T-helper 9 cell (primary cell): ENCODE measurements around the gene PLEKHN1.
"Not testable (repeated sequence)": the region's sequence is repeated elsewhere in the genome, so short reads cannot be mapped to it uniquely, and the experiment has no call there.

ENCODE experiments used
- DNase-seq: peaks from one replicate; pipeline ENCODE4 v3.0.0-alpha.2; 2020

The PLEKHN1 gene

GRCh38 chr1:995665-996633 lies 29.7 kb downstream of the PLEKHN1 start:
- DNase-seq = no peak

GRCh38 chr1:996851-997712 lies 30.8 kb downstream of the PLEKHN1 start:
- no peak for DNase-seq

GRCh38 chr1:997713-997992 lies 31.4 kb downstream of the PLEKHN1 start:
- no peak for DNase-seq

- DNase-seq = no peak
Observed at GRCh38 chr1:997993-998744, 31.9 kb downstream of the PLEKHN1 start.

GRCh38 chr1:998745-998994 lies 32.4 kb downstream of the PLEKHN1 start:
- DNase-seq = no peak

- DNase-seq = no peak
Observed at GRCh38 chr1:998995-999724, 32.9 kb downstream of the PLEKHN1 start.

GRCh38 chr1:999725-1000356 lies 33.6 kb downstream of the PLEKHN1 start, which contains the start of gene HES4:
HES4 (minus strand) TSS chr1:1000097; CDS start chr1:999973, 124 bp downstream.
- peak; percentile 48 for DNase-seq

- DNase-seq = peak; percentile 68
Observed at GRCh38 chr1:1000357-1001056, 34.2 kb downstream of the PLEKHN1 start.

- no peak for DNase-seq
Observed at GRCh38 chr1:1001057-1001783, 34.9 kb downstream of the PLEKHN1 start.

- DNase-seq = no peak
Observed at GRCh38 chr1:1003618-1004419, 37.5 kb downstream of the PLEKHN1 start.

GRCh38 chr1:1004420-1004779 lies 38.1 kb downstream of the PLEKHN1 start:
- no peak for DNase-seq

GRCh38 chr1:1004780-1005697 lies 38.8 kb downstream of the PLEKHN1 start:
- no peak for DNase-seq

- DNase-seq = no peak
Observed at GRCh38 chr1:1005774-1006304, 39.6 kb downstream of the PLEKHN1 start.

GRCh38 chr1:1006305-1007159 lies 40.2 kb downstream of the PLEKHN1 start:
- DNase-seq = no peak

GRCh38 chr1:1010131-1010530 lies 43.8 kb downstream of the PLEKHN1 start:
- DNase-seq = not testable (repeated sequence)

- no peak for DNase-seq
Observed at GRCh38 chr1:1011396-1011949, 45.2 kb downstream of the PLEKHN1 start.

- DNase-seq = not testable (repeated sequence)
Observed at GRCh38 chr1:1012736-1013104, 46.4 kb downstream of the PLEKHN1 start.
